PC-9 (cell line): Measurements from ENCODE around the gene TTBK2.

Source experiments
- EZH2 ChIP-seq: fragments of 200-600 bp; sonication (generic); IDR thresholded peaks from 2 replicates; pipeline ENCODE4 v1.8.0; 2017; ENCODE audit warnings: antibody characterized with exemption, low read depth
- TF ChIP-seq, protein P1 (sequence below): fragments of 200-600 bp; sonication (generic); conservative IDR thresholded peaks from 2 replicates; pipeline ENCODE4 v1.6.1; 2017; ENCODE audit warnings: mixed run types, antibody characterized with exemption, mild to moderate bottlenecking, moderate library complexity

DNA sequence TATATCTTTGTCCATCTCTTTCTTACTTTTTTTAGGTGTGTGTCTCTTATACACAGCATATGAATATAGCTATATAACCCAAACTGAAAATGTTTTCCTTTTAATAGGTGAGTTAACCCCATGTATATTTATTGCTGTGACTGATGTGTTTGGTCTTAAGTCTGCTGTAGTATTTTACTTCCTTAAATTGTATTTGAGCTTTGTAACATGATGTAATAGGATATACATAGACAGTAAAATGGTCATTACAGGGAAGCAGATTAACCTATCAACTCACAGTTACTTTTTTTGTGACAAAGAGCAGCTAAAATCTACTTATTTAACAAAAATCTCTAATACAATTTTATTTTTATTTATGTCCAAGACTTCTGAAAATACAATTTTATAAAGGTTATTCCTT is 131.9 kb downstream of the TTBK2 start:
- TF ChIP-seq, protein P1, sequence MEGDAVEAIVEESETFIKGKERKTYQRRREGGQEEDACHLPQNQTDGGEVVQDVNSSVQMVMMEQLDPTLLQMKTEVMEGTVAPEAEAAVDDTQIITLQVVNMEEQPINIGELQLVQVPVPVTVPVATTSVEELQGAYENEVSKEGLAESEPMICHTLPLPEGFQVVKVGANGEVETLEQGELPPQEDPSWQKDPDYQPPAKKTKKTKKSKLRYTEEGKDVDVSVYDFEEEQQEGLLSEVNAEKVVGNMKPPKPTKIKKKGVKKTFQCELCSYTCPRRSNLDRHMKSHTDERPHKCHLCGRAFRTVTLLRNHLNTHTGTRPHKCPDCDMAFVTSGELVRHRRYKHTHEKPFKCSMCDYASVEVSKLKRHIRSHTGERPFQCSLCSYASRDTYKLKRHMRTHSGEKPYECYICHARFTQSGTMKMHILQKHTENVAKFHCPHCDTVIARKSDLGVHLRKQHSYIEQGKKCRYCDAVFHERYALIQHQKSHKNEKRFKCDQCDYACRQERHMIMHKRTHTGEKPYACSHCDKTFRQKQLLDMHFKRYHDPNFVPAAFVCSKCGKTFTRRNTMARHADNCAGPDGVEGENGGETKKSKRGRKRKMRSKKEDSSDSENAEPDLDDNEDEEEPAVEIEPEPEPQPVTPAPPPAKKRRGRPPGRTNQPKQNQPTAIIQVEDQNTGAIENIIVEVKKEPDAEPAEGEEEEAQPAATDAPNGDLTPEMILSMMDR: no peak
- TF ChIP-seq EZH2: no peak
